GM21723 (cell line): ENCODE results near the gene MPV17L2.

Source experiments
- ATAC-seq: cut with Tn5 transposase; IDR thresholded peaks from one replicate; pipeline ENCODE4 v1.9.1; 2021; ENCODE audit warnings: mild to moderate bottlenecking, moderate library complexity; ENCODE audit not compliant: unreplicated experiment

MPV17L2 gene

GRCh38 chr19:18211683-18212082, 18.7 kb downstream of the MPV17L2 start:
- ATAC-seq: no peak

GRCh38 chr19:18214779-18215433, 21.9 kb downstream of the MPV17L2 start:
- ATAC-seq: no peak

GRCh38 chr19:18216789-18217188, 23.8 kb downstream of the MPV17L2 start:
- ATAC-seq: no peak

- no peak for ATAC-seq
These were observed 25.1 kb downstream of the MPV17L2 start for GRCh38 chr19:18218159-18218558.

- ATAC-seq: no peak
These were observed 25.6 kb downstream of the MPV17L2 start for GRCh38 chr19:18218600-18218999.

- ATAC-seq: no peak
These were observed 27.1 kb downstream of the MPV17L2 start for GRCh38 chr19:18219911-18220631.

GRCh38 chr19:18220632-18221275, 27.7 kb downstream of the MPV17L2 start:
- ATAC-seq: no peak

- ATAC-seq: no peak
These were observed 29.1 kb downstream of the MPV17L2 start for GRCh38 chr19:18221815-18222725.

- peak; percentile 15 for ATAC-seq
These were observed 31.0 kb downstream of the MPV17L2 start for GRCh38 chr19:18223860-18224524.

GRCh38 chr19:18224525-18225354, 31.7 kb downstream of the MPV17L2 start:
- ATAC-seq: peak; percentile 88

GRCh38 chr19:18225355-18225701, 32.3 kb downstream of the MPV17L2 start:
- no peak for ATAC-seq

GRCh38 chr19:18225702-18226468, 32.9 kb downstream of the MPV17L2 start, which contains the start of gene PDE4C:
TSS of gene PDE4C (minus strand) at chr19:18226438. CDS start at chr19:18226415, 23 bp downstream.
- no peak for ATAC-seq

- no peak for ATAC-seq
These were observed 34.1 kb downstream of the MPV17L2 start for GRCh38 chr19:18226956-18227780.

- ATAC-seq: no peak
These were observed 34.8 kb downstream of the MPV17L2 start for GRCh38 chr19:18227781-18228271.

GRCh38 chr19:18229474-18229873, 36.5 kb downstream of the MPV17L2 start:
- no peak for ATAC-seq

- no peak for ATAC-seq
These were observed 36.9 kb downstream of the MPV17L2 start for GRCh38 chr19:18229915-18230314.

GRCh38 chr19:18230941-18231734, 38.1 kb downstream of the MPV17L2 start:
- no peak for ATAC-seq
